ENCODE results near the gene CCDC126.

DNA sequence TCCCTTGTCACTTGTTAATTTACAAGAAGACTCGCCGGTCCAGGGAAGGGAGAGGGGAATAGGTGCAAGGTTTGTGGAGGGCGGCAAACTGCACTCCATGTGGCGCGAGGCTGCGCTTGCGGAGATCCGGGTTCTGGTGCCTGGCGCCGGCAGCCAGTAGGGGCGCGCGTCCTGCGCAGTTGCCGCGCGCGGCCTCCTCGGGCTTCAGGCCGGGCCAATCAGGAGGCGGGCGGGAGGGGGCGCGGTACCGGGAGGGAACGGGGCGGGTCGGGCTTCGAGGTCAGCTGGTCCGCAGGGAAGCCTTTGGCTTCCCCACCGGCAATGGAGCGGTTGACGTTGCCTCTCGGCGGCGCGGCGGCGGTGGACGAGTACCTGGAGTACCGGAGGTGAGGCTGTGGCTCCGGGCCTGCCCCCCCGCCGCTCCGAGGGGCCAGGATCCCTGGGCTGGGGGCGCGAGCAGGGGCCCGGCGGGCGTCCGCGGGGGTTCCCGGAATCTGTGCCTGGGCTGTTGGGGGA is 82.8 kb downstream of the CCDC126 start, which contains the start of gene FAM221A:
- TF ChIP-seq POLR2A (IDR thresholded peaks at IDR 0.05; ENCODE audit: low read length) (no peak), GATA1 (IDR thresholded peaks at IDR 0.05; ENCODE audit: low read depth, low read length) (no peak)

Data from erythroblast (primary cell).